Measurements from ENCODE around the gene GABRD.

GABRD gene

GRCh38 chr1:2025491-2025981, 6.4 kb downstream of the GABRD start:
- no peak for TF ChIP-seq PPARA (CRISPR knock-in tag; IDR thresholded peaks at IDR 0.05; ENCODE audit: borderline replicate concordance)
- no peak for TF ChIP-seq ZFP3 (CRISPR knock-in tag; IDR thresholded peaks at IDR 0.05)
- TF ChIP-seq, protein P1, sequence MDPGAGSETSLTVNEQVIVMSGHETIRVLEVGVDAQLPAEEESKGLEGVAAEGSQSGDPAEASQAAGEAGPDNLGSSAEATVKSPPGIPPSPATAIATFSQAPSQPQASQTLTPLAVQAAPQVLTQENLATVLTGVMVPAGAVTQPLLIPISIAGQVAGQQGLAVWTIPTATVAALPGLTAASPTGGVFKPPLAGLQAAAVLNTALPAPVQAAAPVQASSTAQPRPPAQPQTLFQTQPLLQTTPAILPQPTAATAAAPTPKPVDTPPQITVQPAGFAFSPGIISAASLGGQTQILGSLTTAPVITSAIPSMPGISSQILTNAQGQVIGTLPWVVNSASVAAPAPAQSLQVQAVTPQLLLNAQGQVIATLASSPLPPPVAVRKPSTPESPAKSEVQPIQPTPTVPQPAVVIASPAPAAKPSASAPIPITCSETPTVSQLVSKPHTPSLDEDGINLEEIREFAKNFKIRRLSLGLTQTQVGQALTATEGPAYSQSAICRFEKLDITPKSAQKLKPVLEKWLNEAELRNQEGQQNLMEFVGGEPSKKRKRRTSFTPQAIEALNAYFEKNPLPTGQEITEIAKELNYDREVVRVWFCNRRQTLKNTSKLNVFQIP (CRISPR knock-in tag; IDR thresholded peaks at IDR 0.05; ENCODE audit: borderline replicate concordance, low read depth): no peak
- TF ChIP-seq TOX (CRISPR knock-in tag; IDR thresholded peaks at IDR 0.05; ENCODE audit: borderline replicate concordance): no peak
- no peak for TF ChIP-seq TSHZ2 (CRISPR knock-in tag; IDR thresholded peaks at IDR 0.05)
- TF ChIP-seq ZNF8 (CRISPR knock-in tag; IDR thresholded peaks at IDR 0.05): no peak
- no peak for TF ChIP-seq ISL1 (CRISPR knock-in tag; IDR thresholded peaks at IDR 0.05)
- no peak for TF ChIP-seq BACH2 (CRISPR knock-in tag; IDR thresholded peaks at IDR 0.05; ENCODE audit: borderline replicate concordance)
- TF ChIP-seq PATZ1 (CRISPR knock-in tag; IDR thresholded peaks at IDR 0.05; ENCODE audit: borderline replicate concordance): no peak
- no peak for TF ChIP-seq CSDC2 (CRISPR knock-in tag; IDR thresholded peaks at IDR 0.05)
- TF ChIP-seq ARNTL (CRISPR knock-in tag; IDR thresholded peaks at IDR 0.05; ENCODE audit: borderline replicate concordance, low read depth): no peak
- TF ChIP-seq RARB (CRISPR knock-in tag; IDR thresholded peaks at IDR 0.05): no peak
- TF ChIP-seq ESRRG (CRISPR knock-in tag; IDR thresholded peaks at IDR 0.05): no peak
- no peak for TF ChIP-seq OSR1 (CRISPR knock-in tag; IDR thresholded peaks at IDR 0.05)
- no peak for TF ChIP-seq SNAI2 (CRISPR knock-in tag; IDR thresholded peaks at IDR 0.05)
- ATAC-seq: no peak

GRCh38 chr1:2027961-2028583, 8.9 kb downstream of the GABRD start:
- ATAC-seq: no peak
- TF ChIP-seq CSDC2 (CRISPR knock-in tag; IDR thresholded peaks at IDR 0.05) (no peak), ESRRG (CRISPR knock-in tag; IDR thresholded peaks at IDR 0.05) (no peak), ARNTL (CRISPR knock-in tag; IDR thresholded peaks at IDR 0.05; ENCODE audit: borderline replicate concordance, low read depth) (no peak), CREB5 (CRISPR knock-in tag; IDR thresholded peaks at IDR 0.05; ENCODE audit: low read depth) (no peak), ISL1 (CRISPR knock-in tag; IDR thresholded peaks at IDR 0.05) (no peak), OSR1 (CRISPR knock-in tag; IDR thresholded peaks at IDR 0.05) (no peak), TCF4 (CRISPR knock-in tag; IDR thresholded peaks at IDR 0.05; ENCODE audit: borderline replicate concordance) (no peak), RARB (CRISPR knock-in tag; IDR thresholded peaks at IDR 0.05) (no peak)
- TF ChIP-seq, protein P1 (CRISPR knock-in tag; IDR thresholded peaks at IDR 0.05; ENCODE audit: borderline replicate concordance, low read depth): no peak

- ATAC-seq: no peak
- TF ChIP-seq, protein P1 (CRISPR knock-in tag; IDR thresholded peaks at IDR 0.05; ENCODE audit: borderline replicate concordance, low read depth): no peak
- no peak for TF ChIP-seq BACH2 (CRISPR knock-in tag; IDR thresholded peaks at IDR 0.05; ENCODE audit: borderline replicate concordance)
- no peak for TF ChIP-seq ARNTL (CRISPR knock-in tag; IDR thresholded peaks at IDR 0.05; ENCODE audit: borderline replicate concordance, low read depth)
- TF ChIP-seq ZC3H10 (CRISPR knock-in tag; IDR thresholded peaks at IDR 0.05): no peak
- TF ChIP-seq TOX (CRISPR knock-in tag; IDR thresholded peaks at IDR 0.05; ENCODE audit: borderline replicate concordance): no peak
- no peak for TF ChIP-seq ISL1 (CRISPR knock-in tag; IDR thresholded peaks at IDR 0.05)
- TF ChIP-seq OSR1 (CRISPR knock-in tag; IDR thresholded peaks at IDR 0.05): no peak
- no peak for TF ChIP-seq RARB (CRISPR knock-in tag; IDR thresholded peaks at IDR 0.05)
- no peak for TF ChIP-seq CSDC2 (CRISPR knock-in tag; IDR thresholded peaks at IDR 0.05)
- no peak for TF ChIP-seq PPARA (CRISPR knock-in tag; IDR thresholded peaks at IDR 0.05; ENCODE audit: borderline replicate concordance)
- no peak for TF ChIP-seq ZFP30 (CRISPR knock-in tag; IDR thresholded peaks at IDR 0.05)
- no peak for TF ChIP-seq TSHZ2 (CRISPR knock-in tag; IDR thresholded peaks at IDR 0.05)
- no peak for TF ChIP-seq ZNF565 (CRISPR knock-in tag; conservative IDR thresholded peaks at IDR 0.05; ENCODE audit: low read depth)
These were observed 9.9 kb downstream of the GABRD start for GRCh38 chr1:2028870-2029560.
